ENCODE results near the gene ZNF597. TPM values are rescaled to one million over a fixed set of nuclear protein-coding genes. Genes with fewer than 3 reads are reported as not detected.

The ZNF597 gene
- total and polyA plus RNA-seq, 10 of the 15 experiments (the other 5 are each of a cell fraction or from before 2014, with no cell fraction given): 0.80 to 2.8 (median 2.0) TPM

- Histone ChIP-seq H3K9me3 (replicated peaks; ENCODE audit: control insufficient read depth, insufficient read depth, low read length) (peaks cover 13% of the 10 kb centered on the region), H3K4me3 (no peak overlapping the region), H2AFZ (ENCODE audit: control insufficient read depth, low read depth, low read length) (no peak overlapping the region), H3K27me3 (replicated peaks in 1 of 2; ENCODE audit: control insufficient read depth in 2 of 2, insufficient read depth in 2 of 2, low read length in 1 of 2) (no peaks in the 10 kb centered on the region), H4K20me1 (ENCODE audit: control insufficient read depth, insufficient read depth) (no peaks in the 10 kb centered on the region), H3K4me2 (ENCODE audit: control insufficient read depth, insufficient read depth) (no peak overlapping the region), H3K36me3 (ENCODE audit: control insufficient read depth in 2 of 2, insufficient read depth in 2 of 2, low read length in 1 of 2) (peaks cover 5 to 13% of the 10 kb centered on the region in 2 experiments; a peak in 3 of 4 replicates), H3K4me1 (ENCODE audit: control insufficient read depth, insufficient read depth, low read length) (no peaks in the 10 kb centered on the region), H3K27ac (ENCODE audit: control insufficient read depth, insufficient read depth) (no peak overlapping the region), H3K79me2 (ENCODE audit: control insufficient read depth, insufficient read depth, low read length) (peaks cover 12% of the 10 kb centered on the region), H3K9ac (ENCODE audit: control insufficient read depth, insufficient read depth, low read length) (no peak overlapping the region)
- BruUV-seq (replicated peaks): no TSS peak
- ChIA-PET SMC1A (ENCODE audit: uncharacterized antibody, unreplicated experiment) (no interaction called here), CTCF (no interaction called here), POLR2A (no interaction called here), RAD21 (ENCODE audit: unreplicated experiment) (no interaction called here)
- in situ Hi-C loops (cut with MboI): no loop called here
- DNase-seq (ENCODE audit: low read depth, low spot score) (no peak), ATAC-seq (no peak), FAIRE-seq (no peak)
- intact Hi-C loops (cut with micrococcal nuclease; ENCODE audit: unreplicated experiment): no loop called here
- WGBS (ENCODE audit: insufficient coverage, insufficient replicate concordance, low lambda C conversion rate, missing lambda C conversion rate): 82% methylated on average over 3 of the region's 3 CpGs
- TF ChIP-seq MTA3 (IDR thresholded peaks at IDR 0.05; ENCODE audit: borderline replicate concordance, low read length): no peak
- no peak for TF ChIP-seq EZH2 (IDR thresholded peaks at IDR 0.05; ENCODE audit: borderline replicate concordance, control insufficient read depth, low read depth, low read length)
- TF ChIP-seq ZSCAN29 (IDR thresholded peaks at IDR 0.05): no peak
- TF ChIP-seq CUX1 (IDR thresholded peaks at IDR 0.05; ENCODE audit: insufficient replicate concordance, low read depth, low read length): no peak
- TF ChIP-seq ELK1 (IDR thresholded peaks at IDR 0.05; ENCODE audit: low read depth, low read length): no peak
- TF ChIP-seq ZBTB11 (CRISPR knock-in tag; IDR thresholded peaks at IDR 0.05): no peak
- TF ChIP-seq BRCA1 (IDR thresholded peaks at IDR 0.05; ENCODE audit: low read depth, low read length): no peak
- no peak for TF ChIP-seq SUPT20H (IDR thresholded peaks at IDR 0.05; ENCODE audit: borderline replicate concordance, control insufficient read depth, low read depth, low read length)
These were observed 33.1 kb upstream of the ZNF597 start for GRCh38 chr16:3476409-3476808.
